HG03354 (cell line): ENCODE data around the gene ADRA2B.
"Not testable (repeated sequence)": the region's sequence is repeated elsewhere in the genome, so short reads cannot be mapped to it uniquely, and the experiment has no call there.

Experiments
- ATAC-seq: cut with Tn5 transposase; IDR thresholded peaks from one replicate; pipeline ENCODE4 v1.9.1; 2021; ENCODE audit warnings: mild to moderate bottlenecking; ENCODE audit not compliant: unreplicated experiment, poor library complexity, severe bottlenecking

The ADRA2B gene

GRCh38 chr2:96093528-96093927 is 22.8 kb downstream of the ADRA2B start:
- ATAC-seq = no peak

- no peak for ATAC-seq
These were observed 23.4 kb downstream of the ADRA2B start for GRCh38 chr2:96092951-96093350.

- ATAC-seq = no peak
These were observed 23.8 kb downstream of the ADRA2B start for GRCh38 chr2:96092573-96092877.

GRCh38 chr2:96091711-96092572 is 24.4 kb downstream of the ADRA2B start:
- ATAC-seq = no peak

GRCh38 chr2:96091141-96091710 is 25.1 kb downstream of the ADRA2B start:
- no peak for ATAC-seq

GRCh38 chr2:96090196-96090926 is 26.0 kb downstream of the ADRA2B start:
- no peak for ATAC-seq

GRCh38 chr2:96089356-96090195 is 26.8 kb downstream of the ADRA2B start:
- no peak for ATAC-seq

GRCh38 chr2:96088340-96089335 is 27.7 kb downstream of the ADRA2B start:
- no peak for ATAC-seq

- no peak for ATAC-seq
These were observed 29.2 kb downstream of the ADRA2B start for GRCh38 chr2:96087130-96087529.

- no peak for ATAC-seq
These were observed 30.6 kb downstream of the ADRA2B start for GRCh38 chr2:96085541-96086355.

- not testable (repeated sequence) for ATAC-seq
These were observed 31.4 kb downstream of the ADRA2B start for GRCh38 chr2:96084858-96085518.

GRCh38 chr2:96083989-96084857 is 32.1 kb downstream of the ADRA2B start:
- ATAC-seq = no peak

- no peak for ATAC-seq
These were observed 33.1 kb downstream of the ADRA2B start for GRCh38 chr2:96083064-96083939.

- ATAC-seq = no peak
These were observed 33.9 kb downstream of the ADRA2B start for GRCh38 chr2:96082211-96083063.

- ATAC-seq = no peak
These were observed 35.3 kb downstream of the ADRA2B start for GRCh38 chr2:96081042-96081441.
